A549 (cell line): ENCODE measurements around the gene PRR18. TPM values are rescaled to one million over a fixed set of nuclear protein-coding genes. Genes with fewer than 3 reads are reported as not detected.

ENCODE experiments used
- ATAC-seq, 2 experiments: fragments of 200-7000 bp in 1 of 2; fragments of >200 bp in 1 of 2; cut with Nextera tagmentation in 1 of 2; cut with Tn5 transposase in 1 of 2; 3 replicates each; pipeline versions ENCODE4 v1.8.0 to v1.9.1; 2018 to 2020; ENCODE audit warnings: mild to moderate bottlenecking in 1 of 2, moderate library complexity in 1 of 2
- CTCF ChIA-PET: fragments of 300-600 bp; sonication (Branson Sonifier 250); formaldehyde crosslinking; extraction: SDS; loops from one replicate; lab custom pipeline; 2021; ENCODE audit warnings: antibody characterized with exemption, inconsistent platforms; lab: Yijun Ruan, JAX
- POLR2A ChIA-PET: fragments of 350-600 bp; formaldehyde crosslinking; extraction: SDS; loops from one replicate; lab custom pipeline; 2021; ENCODE audit warnings: antibody characterized with exemption, inconsistent platforms; lab: Yijun Ruan, JAX
- DNase-seq, 2 experiments: peaks; one replicate each; pipeline versions ENCODE4 v3.0.0 to v3.0.0-alpha.2; 2011 to 2016; ENCODE audit warnings: low read depth in 1 of 2, low spot score in 1 of 2
- FAIRE-seq: peaks from 2 replicates; lab custom pipeline; 2011; peaks lifted over from hg19 to GRCh38; lab: Jason Lieb, UNC
- H3K27ac ChIP-seq, 2 experiments: fragments of >200 bp; sonication (Bioruptor Twin); formaldehyde crosslinking; 3 replicates each; pipeline ENCODE4 v1.5.1; 2016 to 2017
- H3K4me1 ChIP-seq: fragments of >200 bp; sonication (Bioruptor Twin); formaldehyde crosslinking; 3 replicates; pipeline ENCODE4 v1.6.1; 2016
- H3K4me2 ChIP-seq: fragments of >200 bp; sonication (Bioruptor Twin); formaldehyde crosslinking; 3 replicates; pipeline ENCODE4 v1.6.1; 2016
- H3K4me3 ChIP-seq: fragments of >200 bp; sonication (Bioruptor Twin); formaldehyde crosslinking; 3 replicates; pipeline ENCODE4 v1.5.1; 2016
- H3K9me3 ChIP-seq: fragments of >200 bp; sonication (Bioruptor Twin); formaldehyde crosslinking; 3 replicates; pipeline ENCODE4 v1.6.1; 2016
- ATOH8 ChIP-seq: fragments of 250-450 bp; sonication (Bioruptor Pico); IDR thresholded peaks from 2 replicates; pipeline ENCODE4 v1.5.0; 2020; ENCODE audit warnings: low read depth, mild to moderate bottlenecking, moderate library complexity
- CHD2 ChIP-seq: fragments of 150-350 bp; IDR thresholded peaks from 2 replicates; pipeline ENCODE4 v1.6.1; 2014; ENCODE audit warnings: low read length; ENCODE audit not compliant: partially characterized antibody
- CTCF ChIP-seq: fragments of >200 bp; sonication (Bioruptor Twin); formaldehyde crosslinking; IDR thresholded peaks from 3 replicates; pipeline ENCODE4 v1.5.1; 2016
- EHMT2 ChIP-seq: fragments of 200-600 bp; sonication (generic); IDR thresholded peaks from 2 replicates; pipeline ENCODE4 v1.6.1; 2016; ENCODE audit warnings: antibody characterized with exemption, low read depth, mild to moderate bottlenecking, moderate library complexity
- ESRRA ChIP-seq: fragments of 150-350 bp; IDR thresholded peaks from 2 replicates; pipeline ENCODE4 v1.6.1; 2014; ENCODE audit warnings: mild to moderate bottlenecking, low read length, borderline replicate concordance
- FOSB ChIP-seq: fragments of 250-450 bp; sonication (Bioruptor Pico); IDR thresholded peaks from 2 replicates; pipeline ENCODE4 v1.5.0; 2020; ENCODE audit warnings: mild to moderate bottlenecking, moderate library complexity
- FOSL2 ChIP-seq, 2 experiments: fragments of 450-650 bp in 1 of 2; fragments of >200 bp in 1 of 2; sonication (Bioruptor Twin) in 1 of 2; formaldehyde crosslinking; IDR thresholded peaks; 2 replicates each; pipeline versions ENCODE4 v1.5.0 to v1.6.1; 2016 to 2020; ENCODE audit warnings: mild to moderate bottlenecking in 1 of 2, moderate library complexity in 1 of 2
- HMGXB4 ChIP-seq: fragments of 250-450 bp; sonication (Bioruptor Pico); IDR thresholded peaks from 2 replicates; pipeline ENCODE4 v1.5.0; 2021; ENCODE audit warnings: mild to moderate bottlenecking, moderate library complexity, borderline replicate concordance
- HOXB5 ChIP-seq: fragments of 250-450 bp; sonication (Bioruptor Pico); IDR thresholded peaks from 2 replicates; pipeline ENCODE4 v1.5.0; 2020; ENCODE audit warnings: mild to moderate bottlenecking, moderate library complexity
- JUN ChIP-seq, 2 experiments: fragments of >200 bp; sonication (Bioruptor Twin); formaldehyde crosslinking; IDR thresholded peaks; 2 replicates in 1 of 2; 3 replicates in 1 of 2; pipeline ENCODE4 v1.6.1; 2016 to 2017
- JUNB ChIP-seq: fragments of >200 bp; sonication (Bioruptor Twin); formaldehyde crosslinking; IDR thresholded peaks from 2 replicates; pipeline ENCODE4 v1.6.1; 2016
- KDM1A ChIP-seq: fragments of 200-600 bp; sonication (generic); IDR thresholded peaks from 2 replicates; pipeline ENCODE4 v1.6.1; 2016; ENCODE audit warnings: low read depth, mild to moderate bottlenecking
- KDM5A ChIP-seq: fragments of 200-600 bp; sonication (generic); IDR thresholded peaks from 2 replicates; pipeline ENCODE4 v1.6.1; 2016; ENCODE audit warnings: antibody characterized with exemption, mild to moderate bottlenecking
- NFE2L2 ChIP-seq: fragments of 150-350 bp; conservative IDR thresholded peaks from 2 replicates; pipeline ENCODE4 v1.6.1; 2014; ENCODE audit warnings: low read length
- NPAS2 ChIP-seq: fragments of 250-450 bp; sonication (Bioruptor Pico); IDR thresholded peaks from 2 replicates; pipeline ENCODE4 v1.8.0; 2022; ENCODE audit warnings: mild to moderate bottlenecking, moderate library complexity, borderline replicate concordance
- PHF8 ChIP-seq: fragments of 200-600 bp; sonication (generic); IDR thresholded peaks from 2 replicates; pipeline ENCODE4 v1.6.1; 2016; ENCODE audit warnings: low read depth, mild to moderate bottlenecking, antibody characterized with exemption, moderate library complexity, borderline replicate concordance
- POLR2AphosphoS2 ChIP-seq: conservative IDR thresholded peaks from 2 replicates; pipeline ENCODE4 v1.6.1; 2012; ENCODE audit warnings: low read length, improper control_type of control experiment, inconsistent platforms
- SREBF2 ChIP-seq: fragments of 450-650 bp; IDR thresholded peaks from 2 replicates; pipeline ENCODE4 v1.6.1; 2014; ENCODE audit warnings: mild to moderate bottlenecking, moderate library complexity
- ZC3H11A ChIP-seq: fragments of 450-650 bp; IDR thresholded peaks from 2 replicates; pipeline ENCODE4 v1.6.1; 2014; ENCODE audit warnings: antibody characterized with exemption, mild to moderate bottlenecking
- ZFP36 ChIP-seq: fragments of 450-650 bp; IDR thresholded peaks from 2 replicates; pipeline ENCODE4 v1.6.1; 2014; ENCODE audit warnings: borderline replicate concordance; ENCODE audit not compliant: partially characterized antibody
- WGBS: methylation state at CpG from one replicate; pipeline ENCODE4 v1.1.6; 2017; ENCODE audit errors: missing lambda C conversion rate; 5-methylcytosine and 5-hydroxymethylcytosine counted together
- polyA plus RNA-seq, 4 experiments: library from polyadenylated mRNA; depleted of rRNA in 3 of 4; stranded (reverse); fragments of >200 nt; fragmentation: RNase III in 1 of 4; extraction: RNeasy Plus Mini Kit Qiagen cat#74134 plus additional on column Dnase treatment in 1 of 4; gene quantifications; 2 replicates in 3 of 4; 3 replicates in 1 of 4; pipeline ENCODE4 v1.2.3, GENCODE V29; 2011 to 2017
- TF ChIP-seq, protein P1 (sequence below): fragments of 150-350 bp; IDR thresholded peaks from 2 replicates; pipeline ENCODE4 v1.6.1; 2014; ENCODE audit warnings: low read depth, mild to moderate bottlenecking, low read length
- TF ChIP-seq, protein P2 (sequence below): IDR thresholded peaks from 2 replicates; pipeline ENCODE4 v1.6.1; 2012; ENCODE audit warnings: low read depth, borderline replicate concordance

The PRR18 gene
- polyA plus RNA-seq, 2 of the 4 experiments (the other 2 are of a cell fraction) = 0.08 to 0.13 TPM

DNA sequence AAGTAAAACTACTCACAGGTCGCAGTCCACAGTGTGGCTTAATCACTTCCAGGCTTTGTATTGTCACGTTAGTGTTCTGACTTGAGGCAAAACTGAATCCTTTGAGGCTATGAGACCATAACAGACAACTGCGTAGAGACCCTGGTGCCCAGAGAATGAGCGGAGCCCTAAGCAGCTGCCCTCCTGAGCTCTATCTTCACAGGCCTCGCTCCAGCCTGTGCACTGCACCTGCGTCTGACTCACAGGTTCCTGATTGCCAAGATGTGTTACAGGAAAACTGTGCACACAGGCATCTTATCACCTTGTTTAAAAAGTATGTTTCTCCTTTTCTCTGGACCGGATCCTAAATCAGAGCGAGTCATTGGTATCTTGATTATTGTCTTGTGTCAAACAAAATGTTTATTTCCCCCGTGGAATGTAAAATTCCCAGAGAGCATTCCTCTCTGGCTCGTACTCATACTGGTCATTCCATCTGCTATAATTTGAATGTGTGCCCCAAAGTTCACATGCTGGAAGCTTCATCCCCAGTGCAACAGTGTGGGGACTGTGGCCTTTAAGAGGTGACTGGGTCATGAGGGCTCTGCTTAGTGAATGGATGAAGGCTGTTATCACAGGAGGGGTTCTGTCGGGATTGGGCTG is 25.7 kb downstream of the PRR18 start:
- DNase-seq = no peak
- no peak overlapping the region for H3K4me3 ChIP-seq
- no peaks in the 10 kb centered on the region for H3K9me3 ChIP-seq
- POLR2A ChIA-PET = no interaction called here
- H3K4me1 ChIP-seq = no peaks in the 10 kb centered on the region
- ATAC-seq = no peak
- no peak overlapping the region for H3K4me2 ChIP-seq
- TF ChIP-seq ESRRA = no peak
- no peak for TF ChIP-seq ATOH8 (CRISPR knock-in tag)
- no peak for TF ChIP-seq EHMT2
- TF ChIP-seq FOSB = no peak
- no peak for TF ChIP-seq JUN (IDR thresholded peaks at IDR 0.05)
- TF ChIP-seq ZC3H11A = no peak
- no peak for TF ChIP-seq CHD2
- no peak for TF ChIP-seq HMGXB4 (CRISPR knock-in tag)
- TF ChIP-seq NPAS2 (CRISPR knock-in tag) = no peak
- TF ChIP-seq PHF8 = no peak
- TF ChIP-seq, protein P1, sequence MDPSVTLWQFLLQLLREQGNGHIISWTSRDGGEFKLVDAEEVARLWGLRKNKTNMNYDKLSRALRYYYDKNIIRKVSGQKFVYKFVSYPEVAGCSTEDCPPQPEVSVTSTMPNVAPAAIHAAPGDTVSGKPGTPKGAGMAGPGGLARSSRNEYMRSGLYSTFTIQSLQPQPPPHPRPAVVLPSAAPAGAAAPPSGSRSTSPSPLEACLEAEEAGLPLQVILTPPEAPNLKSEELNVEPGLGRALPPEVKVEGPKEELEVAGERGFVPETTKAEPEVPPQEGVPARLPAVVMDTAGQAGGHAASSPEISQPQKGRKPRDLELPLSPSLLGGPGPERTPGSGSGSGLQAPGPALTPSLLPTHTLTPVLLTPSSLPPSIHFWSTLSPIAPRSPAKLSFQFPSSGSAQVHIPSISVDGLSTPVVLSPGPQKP = no peak
- TF ChIP-seq NFE2L2 = no peak
- TF ChIP-seq KDM1A = no peak
- no peak for TF ChIP-seq POLR2AphosphoS2
- no peak for TF ChIP-seq CTCF
- FAIRE-seq = no peak
- CTCF ChIA-PET = interaction anchor here (0.5 to 2.6 kb wide), 6 partner anchors 19 to 118 kb away, joined by 3 to 14 read pairs (median 4); no protein-coding TSS in a partner anchor
- H3K27ac ChIP-seq = no peak overlapping the region
- 25% methylated on average over 11 of the region's 11 CpGs for WGBS

GRCh38 chr6:166281104-166281503 is 27.1 kb downstream of the PRR18 start:
- no peak overlapping the region for H3K4me3 ChIP-seq
- no peak overlapping the region for H3K4me2 ChIP-seq
- ATAC-seq (no peak), DNase-seq (no peak), FAIRE-seq (no peak)
- 71% methylated on average over 9 of the region's 9 CpGs for WGBS
- POLR2A ChIA-PET = no interaction called here
- H3K9me3 ChIP-seq = no peaks in the 10 kb centered on the region
- no peak overlapping the region for H3K27ac ChIP-seq
- TF ChIP-seq FOSL2 (IDR thresholded peaks at IDR 0.05) (no peak), FOSL2 (CRISPR knock-in tag; IDR thresholded peaks at IDR 0.05) (no peak), ZC3H11A (no peak), ESRRA (no peak), KDM5A (no peak), CHD2 (no peak), JUNB (no peak), ZFP36 (no peak), SREBF2 (no peak), HOXB5 (CRISPR knock-in tag) (no peak)
- TF ChIP-seq, protein P2, sequence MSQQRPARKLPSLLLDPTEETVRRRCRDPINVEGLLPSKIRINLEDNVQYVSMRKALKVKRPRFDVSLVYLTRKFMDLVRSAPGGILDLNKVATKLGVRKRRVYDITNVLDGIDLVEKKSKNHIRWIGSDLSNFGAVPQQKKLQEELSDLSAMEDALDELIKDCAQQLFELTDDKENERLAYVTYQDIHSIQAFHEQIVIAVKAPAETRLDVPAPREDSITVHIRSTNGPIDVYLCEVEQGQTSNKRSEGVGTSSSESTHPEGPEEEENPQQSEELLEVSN = no peak
- CTCF ChIA-PET = interaction anchor here (1.2 to 2.6 kb wide), 3 partner anchors 32 to 119 kb away, joined by 3 to 14 read pairs (median 7); no protein-coding TSS in a partner anchor
- no peaks in the 10 kb centered on the region for H3K4me1 ChIP-seq
